Cardiac fibroblast (primary cell): ENCODE results near the gene C2CD4C.

Experiments
- DNase-seq, 2 donors: peaks; one replicate each; pipeline versions ENCODE4 v3.0.0 to v3.0.0-alpha.2; 2010; ENCODE audit warnings: low read depth in 2 of 2
- H3K4me3 ChIP-seq, 2 donors: replicated peaks in 1 of 2; 1 replicate in 1 of 2; 2 replicates in 1 of 2; pipeline ENCODE4 v1.5.1; 2011; ENCODE audit warnings: low read depth in 2 of 2, low read length in 2 of 2, mild to moderate bottlenecking in 2 of 2, moderate library complexity in 1 of 2
- TF ChIP-seq, protein P1 (sequence below): IDR thresholded peaks from one replicate; pipeline ENCODE4 v1.5.1; 2011; ENCODE audit warnings: low read depth, mild to moderate bottlenecking, low read length, inconsistent platforms

Gene C2CD4C

DNA sequence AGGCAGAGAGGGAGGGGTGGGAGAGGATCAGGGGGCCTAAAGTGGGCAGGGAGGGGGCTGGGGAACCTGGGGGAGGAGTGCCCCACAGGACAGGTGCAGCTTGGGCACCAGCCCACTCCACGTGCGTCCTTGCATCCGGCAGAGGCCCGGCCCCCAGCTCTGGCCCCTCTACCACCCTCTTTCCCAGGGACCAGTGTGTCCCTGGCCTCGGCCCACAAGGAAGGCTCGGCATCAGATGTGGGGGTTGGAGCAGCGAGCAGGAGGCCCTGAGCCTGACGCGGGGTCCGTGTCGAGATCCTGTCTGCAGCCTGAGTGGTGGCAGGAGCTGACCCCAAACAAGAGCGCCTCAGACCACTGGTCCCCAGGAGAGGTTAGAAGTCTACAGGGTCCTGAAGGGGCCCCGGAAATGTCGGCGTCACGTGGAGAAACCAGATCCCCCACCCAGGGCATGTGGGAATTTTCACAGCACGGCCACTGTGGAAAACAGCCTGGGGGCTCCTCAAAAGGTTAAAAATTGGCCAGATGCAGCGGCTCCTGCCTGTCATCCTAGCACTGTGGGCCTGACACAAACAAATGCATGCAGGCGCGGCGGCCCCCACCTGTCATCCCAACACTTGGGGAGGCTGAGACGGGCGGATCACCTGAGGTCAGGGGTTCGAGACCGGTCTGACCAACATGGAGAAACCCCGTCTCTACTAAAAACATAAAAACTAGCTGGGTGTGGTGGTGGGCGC is 30.4 kb upstream of the C2CD4C start:
- TF ChIP-seq, protein P1, sequence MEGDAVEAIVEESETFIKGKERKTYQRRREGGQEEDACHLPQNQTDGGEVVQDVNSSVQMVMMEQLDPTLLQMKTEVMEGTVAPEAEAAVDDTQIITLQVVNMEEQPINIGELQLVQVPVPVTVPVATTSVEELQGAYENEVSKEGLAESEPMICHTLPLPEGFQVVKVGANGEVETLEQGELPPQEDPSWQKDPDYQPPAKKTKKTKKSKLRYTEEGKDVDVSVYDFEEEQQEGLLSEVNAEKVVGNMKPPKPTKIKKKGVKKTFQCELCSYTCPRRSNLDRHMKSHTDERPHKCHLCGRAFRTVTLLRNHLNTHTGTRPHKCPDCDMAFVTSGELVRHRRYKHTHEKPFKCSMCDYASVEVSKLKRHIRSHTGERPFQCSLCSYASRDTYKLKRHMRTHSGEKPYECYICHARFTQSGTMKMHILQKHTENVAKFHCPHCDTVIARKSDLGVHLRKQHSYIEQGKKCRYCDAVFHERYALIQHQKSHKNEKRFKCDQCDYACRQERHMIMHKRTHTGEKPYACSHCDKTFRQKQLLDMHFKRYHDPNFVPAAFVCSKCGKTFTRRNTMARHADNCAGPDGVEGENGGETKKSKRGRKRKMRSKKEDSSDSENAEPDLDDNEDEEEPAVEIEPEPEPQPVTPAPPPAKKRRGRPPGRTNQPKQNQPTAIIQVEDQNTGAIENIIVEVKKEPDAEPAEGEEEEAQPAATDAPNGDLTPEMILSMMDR, result no peak
- H3K4me3 ChIP-seq, result no peak overlapping the region
- DNase-seq, result no peak

DNA sequence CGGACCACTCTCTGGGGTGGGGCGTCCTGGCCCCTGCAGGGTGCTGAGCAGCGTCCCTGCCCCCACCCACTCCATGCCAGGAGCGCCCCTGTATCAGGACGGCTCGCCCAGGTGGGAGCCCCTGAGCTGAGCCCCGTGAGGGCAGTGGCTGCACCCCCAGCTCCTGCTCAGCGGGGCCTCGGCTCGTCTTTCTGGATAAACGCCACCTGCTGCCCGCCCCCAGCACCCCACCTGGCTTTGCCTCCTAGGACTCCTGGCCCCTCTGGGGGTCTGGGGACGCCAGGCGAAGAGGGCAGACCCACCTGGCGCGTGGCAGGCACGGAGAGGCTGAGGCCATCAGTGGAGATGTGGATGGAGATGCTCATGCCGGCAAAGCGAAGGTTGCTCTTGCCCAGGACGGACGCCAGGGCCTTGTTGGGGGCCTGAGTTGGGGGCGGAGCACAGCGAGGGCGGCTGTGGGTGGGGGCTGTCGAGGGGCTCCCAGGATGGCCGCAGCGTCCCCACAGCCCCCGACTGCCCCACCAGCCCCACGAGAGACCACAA is 29.5 kb upstream of the C2CD4C start:
- no peak overlapping the region for H3K4me3 ChIP-seq
- DNase-seq, result no peak
- TF ChIP-seq, protein P1, result no peak

DNA sequence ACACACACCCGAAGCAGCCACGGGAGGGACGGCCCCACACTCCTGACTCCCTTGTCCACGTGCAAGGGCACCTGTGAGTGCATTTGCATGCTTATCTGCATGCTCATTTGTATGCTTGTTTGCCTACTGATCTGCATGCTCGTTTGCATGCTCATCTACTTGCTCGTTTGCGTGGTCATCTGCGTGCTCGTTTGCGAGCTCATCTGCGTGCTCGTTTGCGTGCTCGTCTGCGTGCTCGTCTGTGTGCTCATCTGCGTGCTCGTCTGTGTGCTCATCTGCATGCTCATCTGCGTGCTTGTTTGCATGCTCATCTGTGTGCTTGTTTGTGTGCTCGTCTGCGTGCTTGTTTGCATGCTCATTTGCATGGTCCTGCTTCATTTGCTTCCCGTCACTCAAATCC is 28.1 kb upstream of the C2CD4C start:
- no peak for DNase-seq
- TF ChIP-seq, protein P1, result no peak
- H3K4me3 ChIP-seq, result no peak overlapping the region

DNA sequence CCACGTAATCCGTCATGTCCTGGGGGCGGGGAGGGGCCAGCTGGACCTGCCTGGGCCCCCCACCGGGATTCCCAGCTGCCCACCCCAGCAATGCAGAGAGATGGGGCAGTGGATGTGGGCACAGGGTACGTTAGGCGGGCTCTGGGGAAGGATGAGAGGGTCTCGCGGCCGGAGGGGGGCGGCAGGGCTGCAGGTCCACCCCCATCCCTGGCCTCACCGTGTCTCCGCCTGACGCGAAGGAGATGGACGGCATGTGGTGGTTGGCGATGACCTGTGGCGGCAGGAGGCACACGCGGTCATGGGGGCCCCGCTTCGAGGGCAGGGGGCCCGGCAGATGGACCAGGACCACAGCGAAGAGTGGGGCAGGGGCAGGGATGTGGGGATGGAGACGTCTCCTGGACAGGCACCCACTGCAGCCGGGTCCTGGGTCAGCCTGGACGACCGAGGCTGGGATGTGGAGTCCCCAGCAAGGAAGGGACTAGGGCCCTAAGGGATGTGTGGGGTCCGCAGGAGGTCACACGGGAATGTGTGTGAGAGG is 27.5 kb upstream of the C2CD4C start:
- no peak overlapping the region for H3K4me3 ChIP-seq
- no peak for DNase-seq
- TF ChIP-seq, protein P1, result no peak

DNA sequence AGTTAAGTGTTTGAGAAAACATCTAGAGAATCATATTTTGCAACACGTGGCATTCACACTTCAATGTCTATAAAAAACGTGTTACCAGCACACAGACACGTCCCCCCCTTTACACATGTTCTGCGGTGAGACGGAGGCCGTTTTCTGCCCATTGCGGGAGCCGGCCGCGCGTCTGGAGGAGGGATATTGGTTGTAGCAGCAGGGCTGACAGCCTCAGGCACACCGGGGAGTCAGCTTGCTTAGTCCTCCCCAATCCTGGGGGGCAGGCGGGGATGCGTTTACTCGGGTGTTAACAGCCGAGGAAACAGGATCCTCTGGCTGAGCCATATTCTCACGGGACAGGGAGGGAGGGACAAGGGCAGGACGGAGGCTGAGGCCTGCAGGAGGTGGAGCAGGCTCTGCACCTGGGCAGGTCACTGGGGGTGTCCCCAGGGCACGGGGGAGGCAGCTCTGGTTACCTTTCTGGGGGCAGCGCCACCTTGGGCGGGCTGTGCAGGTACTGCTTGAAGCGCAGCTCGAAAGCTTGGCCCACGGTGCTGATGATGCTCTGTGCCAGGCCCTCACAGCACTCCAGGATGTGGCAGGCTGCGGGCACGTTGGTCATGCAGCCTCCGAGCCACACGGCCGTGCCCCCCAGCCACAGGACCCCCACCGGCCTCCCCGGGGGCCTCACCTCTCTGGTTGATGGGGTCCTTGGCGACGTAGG is 26.9 kb upstream of the C2CD4C start:
- no peak overlapping the region for H3K4me3 ChIP-seq
- TF ChIP-seq, protein P1, result no peak
- DNase-seq, result no peak

DNA sequence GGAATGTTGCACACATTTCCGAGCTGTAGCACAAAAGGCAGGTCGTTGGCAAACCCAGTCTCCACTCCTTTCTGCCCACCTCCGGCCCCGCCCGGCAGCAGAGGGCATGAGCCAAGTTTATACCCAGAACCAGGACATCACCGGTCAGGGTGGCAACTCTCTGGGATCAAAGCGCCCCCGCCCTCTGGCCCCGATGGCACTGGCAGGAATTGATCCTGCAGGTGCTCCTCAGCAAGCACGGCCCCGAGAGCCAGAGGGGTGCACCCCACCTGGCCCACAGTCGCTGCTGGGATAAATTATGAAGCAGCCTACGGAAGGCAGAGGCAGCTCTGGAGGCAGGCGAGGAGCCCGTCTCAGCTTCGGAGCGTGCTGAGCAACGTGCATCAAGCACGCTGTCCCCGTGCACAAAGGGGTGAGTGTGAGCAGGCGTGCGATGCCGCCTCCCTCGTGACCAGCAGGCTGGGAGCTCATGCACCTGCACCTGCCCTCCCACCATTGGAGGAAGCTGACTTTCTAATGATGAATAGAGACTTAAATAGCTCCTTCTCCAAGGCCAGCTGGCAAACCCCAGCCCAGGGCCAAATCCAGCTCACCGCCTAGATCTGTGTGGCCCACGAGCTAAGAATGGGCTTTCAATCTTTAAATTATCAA is 26.2 kb upstream of the C2CD4C start:
- TF ChIP-seq, protein P1, result no peak
- DNase-seq, result no peak
- H3K4me3 ChIP-seq, result no peak overlapping the region
